HepG2 (cell line): ENCODE data around the gene HSF4. TPM values are rescaled to one million over a fixed set of nuclear protein-coding genes. Genes with fewer than 3 reads are reported as not detected.

Experiments
- ATAC-seq: fragments of 200-7000 bp; cut with Tn5 transposase; 3 replicates; pipeline ENCODE4 v1.9.1; 2020; ENCODE audit warnings: mild to moderate bottlenecking, moderate library complexity
- BruUV-seq: library from RNA; stranded (reverse); fragments of 400-500 nt; replicated peaks from 2 replicates; lab custom pipeline; 2021; lab: Mats Ljungman, UMichigan
- CTCF ChIA-PET: fragments of 300-600 bp; formaldehyde crosslinking; extraction: SDS; loops from one replicate; lab custom pipeline; 2021; ENCODE audit warnings: low total read pairs, inconsistent platforms, low intra/inter-chr PET ratio; lab: Yijun Ruan, JAX
- POLR2A ChIA-PET: fragments of 350-600 bp; sonication (Branson Sonifier 250); formaldehyde crosslinking; loops from one replicate; lab custom pipeline; 2020; ENCODE audit warnings: antibody characterized with exemption, inconsistent platforms; lab: Yijun Ruan, JAX
- DNase-seq: peaks from one replicate; pipeline ENCODE4 v3.0.0-alpha.2; 2015; ENCODE audit warnings: low spot score
- FAIRE-seq: peaks from 3 replicates; lab custom pipeline; 2011; peaks lifted over from hg19 to GRCh38; lab: Jason Lieb, UNC
- H2AFZ ChIP-seq: one replicate; pipeline ENCODE4 v1.6.1; 2011; ENCODE audit warnings: low read length, inconsistent platforms
- H3K27ac ChIP-seq: fragments of 300-600 bp; 3 replicates; pipeline ENCODE4 v1.8.0; 2011; ENCODE audit warnings: mixed run types, mild to moderate bottlenecking, mixed read lengths, low read length, inconsistent platforms; ENCODE audit not compliant: insufficient read depth; ENCODE audit errors: extremely low read length
- H3K27me3 ChIP-seq, 2 experiments: fragments of 200-600 bp in 1 of 2; 2 replicates in 1 of 2; 3 replicates in 1 of 2; pipeline versions ENCODE4 v1.6.0 to v1.8.0; 2011; ENCODE audit warnings: low read length in 2 of 2, mild to moderate bottlenecking in 2 of 2, moderate library complexity in 2 of 2, inconsistent platforms in 1 of 2; ENCODE audit not compliant: insufficient read depth in 2 of 2, control insufficient read depth in 1 of 2
- H3K36me3 ChIP-seq, 2 experiments: fragments of 200-600 bp in 1 of 2; replicated peaks in 1 of 2; 2 replicates in 1 of 2; 3 replicates in 1 of 2; pipeline versions ENCODE4 v1.5.1 to v1.8.0; 2011; ENCODE audit warnings: low read length in 2 of 2, inconsistent platforms in 1 of 2; ENCODE audit not compliant: insufficient read depth in 2 of 2, control insufficient read depth in 1 of 2
- H3K4me1 ChIP-seq: 2 replicates; pipeline ENCODE4 v1.5.1; 2012; ENCODE audit warnings: low read length, inconsistent platforms; ENCODE audit not compliant: insufficient read depth
- H3K4me2 ChIP-seq: 2 replicates; pipeline ENCODE4 v1.6.0; 2011; ENCODE audit warnings: low read depth, low read length, inconsistent platforms
- H3K4me3 ChIP-seq, 3 experiments: fragments of 200-600 bp in 1 of 3; sonication (generic), shearing (Covaris generic) in 1 of 3; replicated peaks in 1 of 3; 2 replicates each; pipeline ENCODE4 v1.5.1; 2011 to 2016; ENCODE audit warnings: low read length in 3 of 3, inconsistent platforms in 2 of 3, low read depth in 2 of 3, mild to moderate bottlenecking in 2 of 3, control low read depth in 1 of 3, mixed read lengths in 1 of 3; ENCODE audit not compliant: insufficient read depth in 1 of 3
- H3K79me2 ChIP-seq: one replicate; pipeline ENCODE4 v1.6.1; 2011; ENCODE audit warnings: low read length, inconsistent platforms; ENCODE audit not compliant: insufficient read depth
- H3K9ac ChIP-seq: 2 replicates; pipeline ENCODE4 v1.6.0; 2011; ENCODE audit warnings: mild to moderate bottlenecking, low read depth, low read length, inconsistent platforms; ENCODE audit not compliant: insufficient read depth
- H3K9me3 ChIP-seq: 2 replicates; pipeline ENCODE4 v1.5.1; 2012; ENCODE audit warnings: mild to moderate bottlenecking, low read length
- H4K20me1 ChIP-seq: 2 replicates; pipeline ENCODE4 v1.6.0; 2011; ENCODE audit warnings: inconsistent platforms, mild to moderate bottlenecking, low read length, moderate library complexity; ENCODE audit not compliant: insufficient read depth
- CSRNP2 ChIP-seq: sonication (generic); formaldehyde crosslinking; conservative IDR thresholded peaks from 2 replicates; pipeline ENCODE4 v1.8.0; 2022; ENCODE audit warnings: low read depth, missing genetic modification reagents
- DNMT1 ChIP-seq: sonication (generic); formaldehyde crosslinking; IDR thresholded peaks from 2 replicates; pipeline ENCODE4 v1.5.1; 2020; ENCODE audit warnings: mild to moderate bottlenecking, missing genetic modification reagents
- GPN1 ChIP-seq: sonication (generic); formaldehyde crosslinking; IDR thresholded peaks from 2 replicates; pipeline ENCODE4 v1.5.1; 2020; ENCODE audit warnings: missing genetic modification reagents, borderline replicate concordance
- MYPOP ChIP-seq: sonication (generic); formaldehyde crosslinking; IDR thresholded peaks from 2 replicates; pipeline ENCODE4 v1.8.1; 2023; ENCODE audit warnings: mild to moderate bottlenecking, moderate library complexity, missing genetic modification reagents
- NR1H2 ChIP-seq: sonication (generic); formaldehyde crosslinking; IDR thresholded peaks from 2 replicates; pipeline ENCODE4 v1.8.1; 2022; ENCODE audit warnings: low read depth, missing genetic modification reagents, borderline replicate concordance
- NR2C2 ChIP-seq: sonication (generic); formaldehyde crosslinking; IDR thresholded peaks from 2 replicates; pipeline ENCODE4 v1.4.0; 2020; ENCODE audit warnings: missing genetic modification reagents, mild to moderate bottlenecking, moderate library complexity, borderline replicate concordance
- SNAPC4 ChIP-seq: sonication (generic); formaldehyde crosslinking; IDR thresholded peaks from 2 replicates; pipeline ENCODE4 v1.4.0; 2020; ENCODE audit warnings: mild to moderate bottlenecking, missing genetic modification reagents
- SSRP1 ChIP-seq: IDR thresholded peaks from 2 replicates; pipeline ENCODE4 v1.6.1; 2016; ENCODE audit warnings: control low read depth
- THYN1 ChIP-seq: sonication (generic); formaldehyde crosslinking; IDR thresholded peaks from 2 replicates; pipeline ENCODE4 v1.8.1; 2023; ENCODE audit warnings: low read depth, mild to moderate bottlenecking, moderate library complexity, missing genetic modification reagents, borderline replicate concordance
- ZNF256 ChIP-seq: sonication (generic); formaldehyde crosslinking; conservative IDR thresholded peaks from 2 replicates; pipeline ENCODE4 v1.4.0; 2020; ENCODE audit warnings: missing genetic modification reagents
- ZNF513 ChIP-seq: sonication (generic); formaldehyde crosslinking; conservative IDR thresholded peaks from 2 replicates; pipeline ENCODE4 v1.5.0; 2020; ENCODE audit warnings: missing genetic modification reagents
- WGBS: methylation state at CpG from one replicate; pipeline ENCODE4 v1.1.6; 2017; ENCODE audit warnings: low lambda C conversion rate; 5-methylcytosine and 5-hydroxymethylcytosine counted together
- in situ Hi-C: cut with HindIII; loops from 2 replicates; pipeline ENCODE4 v1.10.0; 2017; ENCODE audit warnings: low pct_unique_long_range_greater_than_20kb; ENCODE audit not compliant: extremely low pct_ligation_motif_present
- intact Hi-C: fragments of 100-400 bp; cut with micrococcal nuclease; formaldehyde crosslinking; loops from one replicate; pipeline ENCODE4 v1.10.0; 2022; ENCODE audit not compliant: unreplicated experiment
- polyA plus RNA-seq, 8 experiments: library from polyadenylated mRNA; depleted of rRNA in 3 of 8; stranded (reverse) in 7 of 8; unstranded in 1 of 8; fragments of >200 nt; fragmentation: Illumina TruSeq in 4 of 8; extraction: Trizol in 4 of 8; gene quantifications; 2 replicates each; pipeline versions ENCODE4 v1.2.1 to v1.2.3, GENCODE V29; 2011 to 2016; ENCODE audit warnings: low read depth in 4 of 8, missing spikeins in 1 of 8, mixed read lengths in 1 of 8; ENCODE audit not compliant: insufficient read depth in 1 of 8
- total RNA-seq, 5 experiments: library from RNA; depleted of rRNA; stranded (reverse); fragments of >200 nt; fragmentation: Illumina TruSeq; extraction: Trizol; gene quantifications; 2 replicates each; pipeline ENCODE4 v1.2.3, GENCODE V29; 2016; ENCODE audit warnings: low read depth in 1 of 5

HSF4 gene
- total and polyA plus RNA-seq, 2 of the 13 experiments (the other 11 are each of a cell fraction or from before 2014, with no cell fraction given), result 3.5 to 16.9 TPM

GRCh38 chr16:67202426-67202825 is 37.9 kb downstream of the HSF4 start:
- H2AFZ ChIP-seq, result no peak overlapping the region
- H4K20me1 ChIP-seq, result no peaks in the 10 kb centered on the region
- WGBS, result 98% methylated on average over 8 of the region's 12 CpGs
- no peak for ATAC-seq
- H3K79me2 ChIP-seq, result no peaks in the 10 kb centered on the region
- H3K9me3 ChIP-seq, result no peaks in the 10 kb centered on the region
- no peaks in the 10 kb centered on the region for H3K27me3 ChIP-seq
- POLR2A ChIA-PET, result interaction anchor here (0.7 to 1.2 kb wide), 4 partner anchors 10 to 44 kb away, joined by 3 to 4 read pairs (median 3); partner anchors contain the start of genes E2F4 and TMEM208
- in situ Hi-C loops, result no loop called here
- H3K9ac ChIP-seq, result no peak overlapping the region
- no peak for FAIRE-seq
- peaks cover 24% of the 10 kb centered on the region for H3K4me1 ChIP-seq
- TF ChIP-seq DNMT1 (CRISPR knock-in tag) (no peak), CSRNP2 (CRISPR knock-in tag) (no peak), SSRP1 (no peak), NR1H2 (CRISPR knock-in tag) (no peak), ZNF513 (CRISPR knock-in tag) (no peak), GPN1 (no peak), MYPOP (CRISPR knock-in tag) (no peak), NR2C2 (CRISPR knock-in tag) (no peak), ZNF256 (CRISPR knock-in tag) (no peak), SNAPC4 (no peak), THYN1 (no peak)
- intact Hi-C loops, result no loop called here
- BruUV-seq, result no TSS peak
- H3K4me2 ChIP-seq, result no peak overlapping the region
- no peak overlapping the region for H3K4me3 ChIP-seq
- DNase-seq, result no peak
- H3K27ac ChIP-seq, result no peak overlapping the region
- H3K36me3 ChIP-seq, result peaks cover 33 to 44% of the 10 kb centered on the region in 2 experiments
- CTCF ChIA-PET, result no interaction called here
